ENCODE data around the gene TBC1D22A.

TBC1D22A gene

DNA sequence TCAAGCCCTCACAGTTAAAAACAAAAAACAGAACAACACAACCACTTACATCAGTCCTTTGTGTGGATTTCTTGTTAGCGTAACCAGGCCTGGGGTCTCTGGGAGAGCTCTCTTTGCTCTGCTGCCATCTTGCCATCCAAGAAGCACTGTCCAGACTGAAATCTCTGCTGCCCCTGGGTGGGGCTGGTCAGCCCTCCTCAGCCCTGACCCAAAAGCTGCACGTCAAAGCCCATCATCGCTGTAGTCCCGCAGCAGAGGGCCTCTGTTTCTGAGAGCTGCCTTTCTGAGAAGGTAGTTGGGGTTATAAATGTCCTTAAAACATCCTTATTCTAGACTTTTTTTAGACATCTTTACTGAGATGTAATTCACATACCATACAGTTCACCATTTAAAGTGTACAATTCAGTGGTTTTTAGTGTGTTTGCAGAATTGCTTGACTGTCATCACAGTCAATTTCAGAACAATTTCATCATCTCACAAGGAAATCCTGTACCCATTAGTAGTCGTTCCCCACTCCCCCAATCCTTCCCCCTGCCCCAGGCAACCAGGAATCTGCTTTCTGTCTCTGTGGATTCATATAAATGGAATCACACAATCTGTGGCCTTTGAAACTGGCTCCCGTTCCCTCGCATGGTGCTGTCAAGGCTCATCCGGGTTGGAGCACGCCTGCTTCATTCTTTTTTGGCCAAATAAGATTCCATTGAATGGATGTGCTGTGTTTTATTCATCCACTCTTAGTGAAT, 94.9 kb downstream of the TBC1D22A start:
- no peak overlapping the region for H3K4me3 Mint-ChIP-seq
- H3K36me3 Mint-ChIP-seq (ENCODE audit: low read depth): peaks cover 34% of the 10 kb centered on the region
- H3K27me3 Mint-ChIP-seq (ENCODE audit: low read depth): peaks cover 8% of the 10 kb centered on the region
- H3K27ac Mint-ChIP-seq: no peak overlapping the region
- no peaks in the 10 kb centered on the region for H3K4me1 Mint-ChIP-seq
- peaks cover 10% of the 10 kb centered on the region for H3K9me3 Mint-ChIP-seq
- TF ChIP-seq, protein P1, sequence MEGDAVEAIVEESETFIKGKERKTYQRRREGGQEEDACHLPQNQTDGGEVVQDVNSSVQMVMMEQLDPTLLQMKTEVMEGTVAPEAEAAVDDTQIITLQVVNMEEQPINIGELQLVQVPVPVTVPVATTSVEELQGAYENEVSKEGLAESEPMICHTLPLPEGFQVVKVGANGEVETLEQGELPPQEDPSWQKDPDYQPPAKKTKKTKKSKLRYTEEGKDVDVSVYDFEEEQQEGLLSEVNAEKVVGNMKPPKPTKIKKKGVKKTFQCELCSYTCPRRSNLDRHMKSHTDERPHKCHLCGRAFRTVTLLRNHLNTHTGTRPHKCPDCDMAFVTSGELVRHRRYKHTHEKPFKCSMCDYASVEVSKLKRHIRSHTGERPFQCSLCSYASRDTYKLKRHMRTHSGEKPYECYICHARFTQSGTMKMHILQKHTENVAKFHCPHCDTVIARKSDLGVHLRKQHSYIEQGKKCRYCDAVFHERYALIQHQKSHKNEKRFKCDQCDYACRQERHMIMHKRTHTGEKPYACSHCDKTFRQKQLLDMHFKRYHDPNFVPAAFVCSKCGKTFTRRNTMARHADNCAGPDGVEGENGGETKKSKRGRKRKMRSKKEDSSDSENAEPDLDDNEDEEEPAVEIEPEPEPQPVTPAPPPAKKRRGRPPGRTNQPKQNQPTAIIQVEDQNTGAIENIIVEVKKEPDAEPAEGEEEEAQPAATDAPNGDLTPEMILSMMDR (IDR thresholded peaks at IDR 0.05; ENCODE audit: unreplicated experiment in 3 of 3): no peak

DNA sequence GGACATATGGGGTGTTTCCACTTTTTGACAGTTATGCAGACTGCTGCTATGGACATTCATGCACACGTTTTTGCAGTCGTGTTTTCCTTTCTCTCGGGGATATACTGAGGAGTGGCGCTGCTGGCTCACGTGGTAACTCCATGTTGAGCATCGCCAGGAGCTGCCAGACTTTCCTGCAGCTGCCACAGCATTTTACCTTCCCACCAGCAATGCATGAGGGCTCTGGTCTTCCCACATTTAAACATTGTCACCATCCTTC, 95.4 kb downstream of the TBC1D22A start:
- no peak overlapping the region for H3K27ac Mint-ChIP-seq
- H3K4me3 Mint-ChIP-seq: no peak overlapping the region
- H3K27me3 Mint-ChIP-seq (ENCODE audit: low read depth): peaks cover 8% of the 10 kb centered on the region
- TF ChIP-seq, protein P1 (IDR thresholded peaks at IDR 0.05; ENCODE audit: unreplicated experiment in 3 of 3): no peak
- H3K9me3 Mint-ChIP-seq: peaks cover 10% of the 10 kb centered on the region
- H3K36me3 Mint-ChIP-seq (ENCODE audit: low read depth): peaks cover 29% of the 10 kb centered on the region
- H3K4me1 Mint-ChIP-seq: no peaks in the 10 kb centered on the region

DNA sequence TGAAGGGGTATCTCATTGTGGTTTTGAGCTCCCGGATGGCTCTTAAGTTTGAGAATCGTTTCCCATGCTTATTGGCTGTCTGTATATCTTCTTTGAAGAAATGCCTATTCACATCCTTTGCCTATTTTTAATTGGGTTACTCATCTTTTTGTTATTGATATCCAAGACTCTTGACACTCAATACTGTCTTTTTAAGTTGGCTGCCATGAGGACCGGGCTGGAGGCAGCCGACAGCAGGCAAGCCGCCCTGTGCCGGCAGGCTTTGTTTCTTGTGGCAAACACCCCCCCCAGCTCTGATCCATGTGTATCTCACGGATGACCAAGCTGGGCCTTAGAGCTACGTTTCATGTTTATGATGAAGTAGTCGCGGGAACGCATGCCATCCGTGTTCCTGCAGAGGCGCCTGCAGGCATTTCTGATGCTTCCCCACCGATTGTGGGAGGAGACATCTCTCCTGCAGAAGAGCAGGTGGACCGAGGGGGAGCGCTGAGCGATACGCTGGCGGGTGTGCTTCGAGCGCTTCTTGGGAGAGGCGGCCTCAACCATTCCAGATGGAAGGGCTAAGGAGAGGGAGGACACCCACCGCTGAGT, 95.8 kb downstream of the TBC1D22A start:
- H3K27ac Mint-ChIP-seq: no peak overlapping the region
- H3K9me3 Mint-ChIP-seq: peaks cover 10% of the 10 kb centered on the region
- no peaks in the 10 kb centered on the region for H3K4me1 Mint-ChIP-seq
- no peak overlapping the region for H3K4me3 Mint-ChIP-seq
- H3K36me3 Mint-ChIP-seq (ENCODE audit: low read depth): peaks cover 29% of the 10 kb centered on the region
- H3K27me3 Mint-ChIP-seq (ENCODE audit: low read depth): peaks cover 8% of the 10 kb centered on the region
- TF ChIP-seq, protein P1 (IDR thresholded peaks at IDR 0.05; ENCODE audit: unreplicated experiment in 3 of 3): no peak

DNA sequence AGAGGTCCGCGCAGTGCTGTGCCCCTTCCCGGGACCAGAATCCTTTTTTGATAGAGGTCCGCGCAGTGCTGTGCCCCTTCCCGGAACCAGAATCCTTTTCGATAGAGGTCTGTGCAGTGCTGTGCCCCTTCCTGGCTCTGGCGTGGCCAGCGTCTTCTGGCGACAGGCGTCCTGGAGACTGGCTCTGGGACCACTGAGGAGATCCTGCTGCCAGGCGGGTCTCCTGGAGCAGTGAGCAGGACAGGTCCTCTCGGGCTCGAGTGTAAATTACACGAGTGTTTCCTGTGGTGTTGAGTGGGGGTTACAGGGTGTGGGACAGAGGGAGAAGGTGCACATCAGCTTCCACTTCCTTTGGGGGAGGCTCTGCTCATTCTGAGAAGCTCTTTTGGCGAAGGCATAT, 98.1 kb downstream of the TBC1D22A start:
- TF ChIP-seq, protein P1 (IDR thresholded peaks at IDR 0.05; ENCODE audit: unreplicated experiment in 3 of 3): no peak
- Mint-ChIP-seq H3K9me3 (peaks cover 16% of the 10 kb centered on the region), H3K36me3 (ENCODE audit: low read depth) (peaks cover 28% of the 10 kb centered on the region), H3K27me3 (ENCODE audit: low read depth) (no peaks in the 10 kb centered on the region), H3K4me3 (no peak overlapping the region), H3K4me1 (no peaks in the 10 kb centered on the region), H3K27ac (no peak overlapping the region)

DNA sequence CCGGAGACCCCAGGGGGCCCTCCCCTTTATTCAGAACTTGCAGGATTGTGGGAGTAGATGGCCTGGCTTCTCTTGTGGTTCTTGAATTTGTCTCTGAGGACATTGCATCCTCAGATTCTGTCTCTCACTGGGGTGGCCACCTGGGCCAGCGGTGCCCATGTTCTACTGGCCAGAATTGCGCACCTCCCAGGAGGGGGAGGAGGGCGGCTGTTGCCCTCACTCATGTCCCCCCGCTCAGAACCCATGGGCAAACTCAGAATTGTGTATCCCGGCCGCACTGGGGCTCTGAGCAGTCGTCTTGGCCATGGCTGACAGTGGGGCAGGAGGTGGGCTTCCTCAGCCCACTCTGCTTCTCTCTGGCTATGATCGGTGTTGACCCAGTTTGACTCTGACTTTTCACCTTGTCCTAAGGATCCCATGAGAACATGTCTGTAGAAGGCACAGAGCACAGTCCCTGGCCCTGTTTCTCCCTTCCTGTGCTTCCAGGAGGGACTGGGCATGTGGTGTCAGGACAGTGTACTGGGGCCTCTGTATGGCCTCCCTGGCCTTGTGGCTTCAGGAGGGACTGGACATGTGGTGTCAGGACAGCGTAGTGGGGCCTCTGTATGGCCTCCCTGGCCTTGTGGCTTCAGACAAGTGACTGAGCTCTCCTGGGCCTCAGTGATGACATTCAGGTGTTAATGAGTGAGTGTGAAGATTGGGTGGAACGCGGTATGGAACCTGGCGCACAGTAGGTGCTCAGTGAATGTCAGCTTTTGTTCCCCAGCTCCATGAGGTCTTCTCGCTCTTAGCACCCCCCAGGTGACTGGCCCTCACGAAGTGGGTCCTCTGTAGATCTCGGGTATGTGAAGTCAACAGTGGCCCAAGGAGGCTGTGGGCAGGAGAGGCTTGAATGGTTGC, 99.3 kb downstream of the TBC1D22A start:
- H3K27me3 Mint-ChIP-seq (ENCODE audit: low read depth): no peaks in the 10 kb centered on the region
- H3K9me3 Mint-ChIP-seq: peaks cover 16% of the 10 kb centered on the region

More for the DNA sequence above, 99.3 kb downstream of the TBC1D22A start:
- H3K4me3 Mint-ChIP-seq: no peak overlapping the region
- TF ChIP-seq, protein P1 (IDR thresholded peaks at IDR 0.05; ENCODE audit: unreplicated experiment in 3 of 3): no peak
- peaks cover 29% of the 10 kb centered on the region for H3K36me3 Mint-ChIP-seq (ENCODE audit: low read depth)
- H3K4me1 Mint-ChIP-seq: no peaks in the 10 kb centered on the region
- H3K27ac Mint-ChIP-seq: no peak overlapping the region
